SW 1271 (cell line): ENCODE measurements around the gene ISL2.

ENCODE experiments used
- DNase-seq, 2 experiments: peaks; one replicate each; lab custom pipeline; 2025; lab: John Stamatoyannopoulos, UW

ISL2 gene

DNA sequence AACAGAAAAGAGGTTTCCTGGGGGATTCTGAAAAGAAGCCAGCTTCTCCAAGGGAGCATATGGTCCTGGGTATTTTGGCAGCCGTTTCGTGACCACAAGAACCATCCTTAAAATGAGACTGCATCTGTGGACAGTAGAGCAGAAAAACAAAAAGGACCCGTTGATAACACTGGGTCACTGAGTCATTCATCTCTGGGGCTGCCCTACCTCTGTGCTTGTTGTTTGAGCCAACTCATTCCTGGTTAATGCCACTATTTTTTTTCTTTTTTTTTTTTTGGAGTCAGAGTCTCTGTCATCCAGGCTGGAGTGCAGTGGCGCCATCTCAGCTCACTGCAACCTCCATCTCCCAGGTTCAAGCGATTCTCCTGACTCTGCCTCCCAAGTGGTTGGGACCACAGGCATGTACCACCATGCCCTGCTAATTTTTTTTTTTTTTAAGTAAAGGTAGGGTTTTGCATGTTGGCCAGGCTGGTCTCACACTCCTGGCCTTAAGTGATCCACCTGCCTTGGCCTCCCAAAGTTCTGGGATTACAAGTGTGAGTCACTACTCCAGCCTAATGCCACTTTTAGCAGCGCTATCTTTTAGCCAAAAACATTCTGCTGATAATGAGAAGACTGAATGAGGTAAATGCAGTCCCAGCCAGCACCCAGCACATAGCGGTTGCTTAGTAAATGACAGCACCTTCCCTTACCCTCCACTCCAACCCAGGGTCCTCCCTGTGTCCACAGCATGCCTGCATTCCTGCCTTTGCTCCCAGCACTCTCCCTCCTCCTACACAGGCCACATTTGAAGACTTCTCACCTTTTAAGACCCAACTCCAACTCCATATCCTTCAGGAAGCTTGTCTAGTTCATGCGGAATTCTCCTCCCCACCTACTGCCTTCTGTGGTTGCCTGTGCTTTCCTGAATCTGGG is 9.1 kb upstream of the ISL2 start:
- no peak for DNase-seq

DNA sequence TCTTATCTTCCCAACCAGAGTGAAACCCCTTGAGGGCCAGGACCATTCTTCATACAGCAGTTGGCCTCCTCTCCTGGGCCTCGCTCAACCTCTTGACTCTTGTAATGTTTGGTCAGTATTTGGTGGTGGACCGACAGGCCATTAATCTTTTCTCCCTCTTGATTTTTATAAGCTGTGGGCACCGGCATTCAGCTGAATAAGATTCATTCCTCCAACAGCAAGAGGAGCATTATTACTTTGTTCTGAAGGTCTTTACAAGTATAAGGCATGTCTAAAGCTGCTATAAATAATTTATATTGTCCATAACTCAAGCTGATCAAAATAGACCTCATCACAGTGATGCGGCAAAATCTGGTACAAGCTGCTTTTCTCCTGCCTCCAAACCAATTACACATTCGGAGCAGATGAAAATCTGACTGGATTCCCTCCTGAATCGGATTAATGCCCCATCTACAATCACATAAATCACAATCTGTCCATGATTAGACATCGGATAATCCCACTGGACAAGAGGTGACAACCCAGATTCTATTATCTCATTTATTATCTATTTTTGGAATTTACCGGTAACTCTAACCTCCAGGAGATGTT is 8.4 kb upstream of the ISL2 start:
- no peak for DNase-seq

- no peak for DNase-seq
Measured at GRCh38 chr15:76328958-76329357, 7.6 kb upstream of the ISL2 start.

DNA sequence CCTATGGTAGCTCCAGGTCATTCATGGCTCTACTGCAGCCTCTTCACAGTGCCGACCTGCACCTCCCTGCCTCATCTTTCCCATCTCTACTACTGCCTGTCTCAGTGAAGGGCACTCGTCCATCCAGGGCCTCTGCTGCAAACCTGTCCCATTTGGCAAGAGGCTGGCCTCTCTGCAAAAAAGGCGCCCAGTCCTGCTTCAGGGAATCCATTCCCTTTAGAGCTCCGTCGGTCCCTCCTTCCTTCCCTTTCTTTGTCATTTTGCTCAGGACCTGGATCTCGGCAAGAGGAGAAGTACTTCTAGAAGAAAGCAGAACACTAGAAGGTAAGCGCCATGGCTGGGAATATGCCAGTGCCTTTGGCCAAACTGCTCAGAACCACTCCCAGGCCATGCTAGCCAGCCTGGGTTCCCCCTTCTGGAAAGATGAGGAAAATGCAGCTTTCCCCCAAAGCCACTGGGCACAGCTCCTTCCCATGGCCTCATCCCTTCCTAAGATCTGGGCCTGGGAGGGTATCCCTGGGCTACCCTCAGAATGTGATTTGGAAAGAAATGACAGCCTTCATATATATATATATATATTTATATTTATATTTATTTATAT is 6.4 kb upstream of the ISL2 start:
- peak; percentile 29 to 57 for DNase-seq

GRCh38 chr15:76332796-76333195 is 3.8 kb upstream of the ISL2 start:
- no peak for DNase-seq

GRCh38 chr15:76333309-76333708 is 3.3 kb upstream of the ISL2 start:
- no peak for DNase-seq

DNA sequence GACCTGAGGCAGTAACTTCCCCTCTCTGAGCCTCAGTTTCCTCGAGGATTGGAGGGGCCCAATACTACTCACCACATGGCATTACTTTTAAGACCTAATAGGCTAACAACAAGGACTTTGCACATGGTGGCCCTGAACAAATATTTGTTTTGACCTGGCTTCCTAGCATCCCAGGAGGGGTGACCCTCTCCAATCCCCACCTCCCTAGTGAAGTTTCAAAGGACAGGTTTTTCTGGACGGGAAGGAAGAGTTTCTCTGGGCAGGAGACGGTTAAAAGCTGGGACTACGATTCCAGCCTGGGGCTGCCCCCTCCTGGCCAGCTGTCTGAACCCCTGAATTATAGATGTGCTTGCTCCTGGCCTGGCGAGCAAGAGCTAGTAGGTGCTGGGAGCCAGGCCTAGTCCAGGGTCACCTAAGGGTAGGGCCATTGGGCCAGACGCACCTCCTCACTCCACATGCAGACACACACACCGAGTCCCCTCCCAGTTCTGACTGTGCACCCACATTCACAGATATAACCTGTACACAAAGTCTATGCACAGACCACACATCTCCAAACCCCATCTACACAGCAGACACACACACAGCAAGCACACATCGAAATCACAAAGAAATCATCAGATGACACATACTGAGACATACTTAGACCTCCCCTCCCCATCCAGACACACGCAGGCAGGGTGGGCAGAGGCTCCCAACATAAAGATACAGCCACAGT is 2.7 kb upstream of the ISL2 start:
- no peak for DNase-seq

- no peak for DNase-seq
Measured at GRCh38 chr15:76334438-76335306, 1.9 kb upstream of the ISL2 start.

DNA sequence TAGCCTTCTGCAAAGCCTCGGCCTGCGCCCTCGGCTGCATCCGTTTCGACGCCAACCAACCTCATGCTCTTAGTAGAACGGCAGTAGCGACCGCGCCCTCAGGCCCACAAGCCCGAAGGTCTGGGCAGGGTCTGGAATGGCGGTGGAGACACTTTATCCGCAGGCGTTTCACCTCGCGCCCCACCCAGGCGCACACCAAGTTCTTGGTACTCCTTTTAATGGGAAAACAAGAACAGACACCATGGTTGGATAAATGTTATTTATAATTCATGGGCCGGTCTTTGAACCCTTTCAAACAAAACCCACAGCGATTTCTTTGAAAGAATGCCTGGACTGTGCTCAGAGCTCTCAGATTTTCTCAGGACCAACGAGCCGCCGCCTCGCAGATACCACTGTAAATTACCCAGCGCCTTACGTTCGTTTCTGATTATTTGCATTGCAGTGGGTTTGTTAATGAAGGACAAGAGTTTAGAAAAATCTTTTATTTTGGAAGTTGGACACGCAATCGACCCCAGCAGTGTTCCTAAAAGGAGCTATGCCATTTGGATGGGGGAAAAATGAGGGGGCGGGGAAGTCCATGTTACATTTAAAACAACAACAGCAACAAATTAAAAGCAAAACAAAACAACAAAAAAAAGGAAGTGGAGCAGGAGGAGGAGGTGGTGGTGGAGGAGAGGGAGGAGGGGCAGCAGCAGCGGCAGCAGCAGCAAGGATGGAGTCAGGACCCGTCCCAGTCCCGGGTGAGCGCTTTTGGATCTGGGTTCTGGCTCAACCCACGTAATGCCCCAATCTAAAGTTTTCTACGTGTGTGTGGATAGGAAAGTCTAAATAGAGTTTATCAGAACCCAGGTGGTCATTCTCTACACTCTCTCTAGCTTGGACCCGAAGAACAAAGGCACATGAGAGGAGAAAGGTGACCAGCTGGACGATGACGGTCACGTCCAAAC is 993 bp upstream of the ISL2 start:
- peak in 1 of 2 experiments; percentile 35 for DNase-seq

GRCh38 chr15:76337059-76337695 is 604 bp downstream of the ISL2 start:
- DNase-seq = no peak

- DNase-seq = no peak
Measured at GRCh38 chr15:76337696-76338485, 1.3 kb downstream of the ISL2 start.

DNA sequence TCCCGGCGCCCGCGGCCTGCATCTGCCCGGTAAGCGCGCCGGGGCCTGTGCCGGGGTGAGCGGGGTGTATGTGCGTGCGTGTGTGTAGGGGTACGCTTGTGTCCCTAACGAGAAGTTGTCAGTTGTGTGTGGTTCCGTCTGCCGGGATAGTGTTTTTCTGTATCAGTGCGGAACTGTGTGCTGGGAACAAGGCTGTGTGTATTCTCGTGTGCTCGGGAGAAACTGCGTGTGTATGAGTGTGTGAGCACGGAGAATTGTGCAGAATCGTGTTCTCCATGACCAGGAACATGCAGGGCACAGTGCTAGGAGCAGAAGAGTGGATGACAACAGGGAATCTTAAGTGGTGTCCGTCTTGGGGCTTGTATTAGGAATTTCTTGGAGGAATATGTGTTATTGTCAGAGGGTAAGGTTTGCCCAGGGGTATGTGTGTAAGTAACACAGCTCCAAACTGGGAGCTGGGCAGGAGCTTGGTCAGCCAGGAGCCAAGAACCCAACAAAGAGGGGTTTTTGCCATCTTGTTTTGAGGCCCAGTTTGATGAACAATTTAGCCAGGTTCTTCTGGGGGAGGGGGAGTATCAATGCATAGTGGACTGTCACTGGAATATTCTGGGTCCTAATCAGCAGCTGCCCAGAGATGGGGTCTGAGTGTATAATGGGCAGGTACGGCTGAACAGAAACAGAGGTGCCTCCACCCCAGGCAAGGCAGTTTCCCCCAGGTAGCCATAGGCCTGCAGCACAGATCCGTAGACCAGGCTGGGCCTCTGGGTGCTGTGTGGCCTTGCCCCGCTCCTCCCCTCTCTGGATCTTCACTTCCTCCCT is 2.1 kb downstream of the ISL2 start:
- DNase-seq = no peak

- DNase-seq = no peak
Measured at GRCh38 chr15:76339305-76340197, 3.0 kb downstream of the ISL2 start.

DNA sequence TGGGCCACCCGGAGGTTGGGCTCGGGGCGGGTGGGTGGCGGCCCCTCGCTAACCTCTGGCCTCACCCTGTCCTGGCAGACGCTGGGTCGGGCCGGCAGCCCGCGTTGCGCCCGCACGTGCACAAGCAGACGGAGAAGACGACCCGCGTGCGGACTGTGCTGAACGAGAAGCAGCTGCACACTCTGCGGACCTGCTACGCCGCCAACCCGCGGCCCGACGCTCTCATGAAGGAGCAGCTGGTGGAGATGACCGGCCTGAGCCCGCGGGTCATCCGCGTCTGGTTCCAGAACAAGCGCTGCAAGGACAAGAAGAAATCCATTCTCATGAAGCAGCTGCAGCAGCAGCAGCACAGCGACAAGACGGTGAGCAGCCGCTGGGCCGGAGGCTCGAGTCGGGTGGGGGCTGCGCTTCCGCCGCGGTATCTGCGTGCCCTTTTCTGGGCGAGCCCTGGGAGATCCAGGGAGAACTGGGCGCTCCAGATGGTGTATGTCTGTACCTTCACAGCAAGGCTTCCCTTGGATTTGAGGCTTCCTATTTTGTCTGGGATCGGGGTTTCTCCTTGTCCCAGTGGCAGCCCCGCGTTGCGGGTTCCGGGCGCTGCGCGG is 3.7 kb downstream of the ISL2 start:
- DNase-seq = no peak

- no peak for DNase-seq
Measured at GRCh38 chr15:76340803-76341365, 4.3 kb downstream of the ISL2 start.

DNA sequence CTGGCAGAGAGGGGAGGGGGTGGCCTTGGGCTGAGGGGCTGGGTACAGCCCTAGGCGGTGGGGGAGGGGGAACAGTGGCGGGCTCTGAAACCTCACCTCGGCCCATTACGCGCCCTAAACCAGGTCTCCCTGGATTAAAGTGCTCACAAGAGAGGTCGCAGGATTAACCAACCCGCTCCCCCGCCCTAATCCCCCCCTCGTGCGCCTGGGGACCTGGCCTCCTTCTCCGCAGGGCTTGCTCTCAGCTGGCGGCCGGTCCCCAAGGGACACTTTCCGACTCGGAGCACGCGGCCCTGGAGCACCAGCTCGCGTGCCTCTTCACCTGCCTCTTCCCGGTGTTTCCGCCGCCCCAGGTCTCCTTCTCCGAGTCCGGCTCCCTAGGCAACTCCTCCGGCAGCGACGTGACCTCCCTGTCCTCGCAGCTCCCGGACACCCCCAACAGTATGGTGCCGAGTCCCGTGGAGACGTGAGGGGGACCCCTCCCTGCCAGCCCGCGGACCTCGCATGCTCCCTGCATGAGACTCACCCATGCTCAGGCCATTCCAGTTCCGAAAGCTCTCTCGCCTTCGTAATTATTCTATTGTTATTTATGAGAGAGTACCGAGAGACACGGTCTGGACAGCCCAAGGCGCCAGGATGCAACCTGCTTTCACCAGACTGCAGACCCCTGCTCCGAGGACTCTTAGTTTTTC is 4.9 kb downstream of the ISL2 start:
- DNase-seq = no peak
